Endothelial cell of umbilical vein (primary cell): Measurements from ENCODE around the gene IER3. TPM values are rescaled to one million over a fixed set of nuclear protein-coding genes. Genes with fewer than 3 reads are reported as not detected.
A peak's percentile ranks its signal among the peaks of the same experiment; 100 is the strongest.
"Not testable (repeated sequence)": the region's sequence is repeated elsewhere in the genome, so short reads cannot be mapped to it uniquely, and the experiment has no call there.

Experiments
- BruUV-seq: library from RNA; stranded (reverse); fragments of 400-500 nt; replicated peaks from 2 replicates; lab custom pipeline; 2021; lab: Mats Ljungman, UMichigan
- CTCF ChIA-PET: fragments of 300-600, 350-600 bp; sonication (Branson Sonifier 250); formaldehyde crosslinking; loops from one replicate; lab custom pipeline; 2021; ENCODE audit warnings: antibody characterized with exemption, inconsistent platforms; lab: Charles Lee
- POLR2A ChIA-PET: fragments of 300-600, 350-600 bp; sonication (Branson Sonifier 250); formaldehyde crosslinking; loops from one replicate; lab custom pipeline; 2021; ENCODE audit warnings: antibody characterized with exemption, inconsistent platforms; lab: Charles Lee
- DNase-seq: peaks from one replicate; pipeline ENCODE4 v3.0.0-alpha.2; 2011; ENCODE audit warnings: low read depth, low spot score
- FAIRE-seq: peaks from 2 replicates; lab custom pipeline; 2011; peaks lifted over from hg19 to GRCh38; lab: Jason Lieb, UNC
- H2AFZ ChIP-seq: 2 replicates; pipeline ENCODE4 v1.6.0; 2012; ENCODE audit warnings: low read depth, low read length, control low read depth, inconsistent platforms
- H3K27ac ChIP-seq: 2 replicates; pipeline ENCODE4 v1.5.1; 2011; ENCODE audit warnings: low read depth, mild to moderate bottlenecking, control low read depth, low read length, moderate library complexity; ENCODE audit not compliant: insufficient read depth
- H3K27me3 ChIP-seq, 2 experiments: 2 replicates each; pipeline versions ENCODE4 v1.6.0 to v1.6.1; 2011; ENCODE audit warnings: low read length in 2 of 2, mixed read lengths in 1 of 2; ENCODE audit not compliant: control insufficient read depth in 2 of 2, insufficient read depth in 2 of 2
- H3K36me3 ChIP-seq, 2 experiments: 2 replicates in 1 of 2; 3 replicates in 1 of 2; pipeline ENCODE4 v1.5.1; 2011; ENCODE audit warnings: low read length in 2 of 2, mild to moderate bottlenecking in 1 of 2, moderate library complexity in 1 of 2; ENCODE audit not compliant: control insufficient read depth in 2 of 2, insufficient read depth in 2 of 2; ENCODE audit errors: extremely low read depth in 1 of 2
- H3K4me1 ChIP-seq: 3 replicates; pipeline ENCODE4 v1.5.1; 2011; ENCODE audit warnings: mild to moderate bottlenecking, low read length; ENCODE audit not compliant: control insufficient read depth, insufficient read depth; ENCODE audit errors: extremely low read depth
- H3K4me2 ChIP-seq: 2 replicates; pipeline ENCODE4 v1.6.1; 2011; ENCODE audit warnings: low read length, control low read depth, mixed read lengths; ENCODE audit not compliant: insufficient read depth
- H3K4me3 ChIP-seq, 3 experiments: fragments of 200-600 bp in 1 of 3; sonication (generic), shearing (Covaris generic) in 1 of 3; replicated peaks in 1 of 3; 2 replicates each; pipeline ENCODE4 v1.5.1; 2011 to 2016; ENCODE audit warnings: control low read depth in 3 of 3, low read length in 3 of 3, mild to moderate bottlenecking in 2 of 3, inconsistent platforms in 1 of 3, low read depth in 1 of 3, moderate library complexity in 1 of 3; ENCODE audit not compliant: insufficient read depth in 1 of 3
- H3K79me2 ChIP-seq: 2 replicates; pipeline ENCODE4 v1.6.0; 2012; ENCODE audit warnings: low read length, inconsistent platforms; ENCODE audit not compliant: control insufficient read depth, insufficient read depth
- H3K9ac ChIP-seq: replicated peaks from 2 replicates; pipeline ENCODE3; 2011; ENCODE audit warnings: low read length, control low read depth; ENCODE audit not compliant: insufficient read depth; ENCODE audit errors: extremely low read depth
- H3K9me1 ChIP-seq: replicated peaks from 3 replicates; pipeline ENCODE4 v1.6.0; 2011; ENCODE audit warnings: mild to moderate bottlenecking, low read length; ENCODE audit not compliant: control insufficient read depth, insufficient read depth; ENCODE audit errors: extremely low read depth
- H3K9me3 ChIP-seq: replicated peaks from 2 replicates; pipeline ENCODE4 v1.5.1; 2012; ENCODE audit warnings: low read length, inconsistent platforms; ENCODE audit not compliant: control insufficient read depth, insufficient read depth
- H4K20me1 ChIP-seq: replicated peaks from 2 replicates; pipeline ENCODE3; 2011; ENCODE audit warnings: mild to moderate bottlenecking, low read length; ENCODE audit not compliant: control insufficient read depth, insufficient read depth; ENCODE audit errors: extremely low read depth
- EZH2 ChIP-seq: IDR thresholded peaks from 2 replicates; pipeline ENCODE4 v1.6.1; 2012; ENCODE audit warnings: borderline replicate concordance, low read depth, mild to moderate bottlenecking, moderate library complexity, low read length, inconsistent platforms; ENCODE audit not compliant: severe bottlenecking
- FOS ChIP-seq: IDR thresholded peaks from 2 replicates; pipeline ENCODE4 v1.6.1; 2011; ENCODE audit warnings: mild to moderate bottlenecking, low read length, moderate library complexity, borderline replicate concordance; ENCODE audit not compliant: insufficient read depth
- GATA2 ChIP-seq: IDR thresholded peaks from 2 replicates; pipeline ENCODE4 v1.7.0; 2011; ENCODE audit warnings: low read depth, mild to moderate bottlenecking, moderate library complexity, mixed read lengths, low read length; ENCODE audit not compliant: insufficient read length, insufficient read depth
- JUN ChIP-seq: IDR thresholded peaks from 2 replicates; pipeline ENCODE4 v1.6.1; 2011; ENCODE audit warnings: borderline replicate concordance, low read depth; ENCODE audit not compliant: insufficient read length, insufficient read depth
- MYC ChIP-seq: IDR thresholded peaks from one replicate; pipeline ENCODE4 v1.6.1; 2011; ENCODE audit warnings: mild to moderate bottlenecking, low read depth, low read length
- POLR2A ChIP-seq: IDR thresholded peaks from 2 replicates; pipeline ENCODE4 v1.6.1; 2012; ENCODE audit warnings: low read depth, mild to moderate bottlenecking, control low read depth, low read length
- POLR2AphosphoS5 ChIP-seq: IDR thresholded peaks from 2 replicates; pipeline ENCODE4 v1.6.1; 2012; ENCODE audit warnings: low read depth, mild to moderate bottlenecking, control low read depth, low read length, moderate library complexity; ENCODE audit not compliant: insufficient read depth
- dilution Hi-C: fragments of 300-500 bp; cut with MboI; formaldehyde crosslinking; loops from one replicate; pipeline ENCODE4 v1.15.0; 2019; ENCODE audit warnings: low sequenced_read_pairs; ENCODE audit not compliant: extremely low pct_ligation_motif_present
- intact Hi-C: fragments of 100-400 bp; cut with micrococcal nuclease; formaldehyde crosslinking; loops from one replicate; pipeline ENCODE4 v1.10.0; 2022
- polyA plus RNA-seq, 4 experiments: library from polyadenylated mRNA; depleted of rRNA in 3 of 4; stranded (reverse) in 3 of 4; unstranded in 1 of 4; fragments of >200 nt; gene quantifications; 2 replicates each; pipeline versions ENCODE4 v1.2.1 to v1.2.3, GENCODE V29; 2011 to 2012; ENCODE audit warnings: missing spikeins in 1 of 4
- total RNA-seq: library from RNA; stranded (reverse); gene quantifications from 2 replicates; pipeline ENCODE4 v1.2.3, GENCODE V29; 2021
- TF ChIP-seq, protein P1 (sequence below), 2 donors: IDR thresholded peaks; 1 replicate in 1 of 2; 2 replicates in 1 of 2; pipeline ENCODE4 v1.5.1; 2011; ENCODE audit warnings: low read length in 2 of 2, mild to moderate bottlenecking in 2 of 2, moderate library complexity in 2 of 2, control low read depth in 1 of 2, inconsistent platforms in 1 of 2, low read depth in 1 of 2; ENCODE audit not compliant: insufficient read depth in 1 of 2; ENCODE audit errors: extremely low read depth in 1 of 2
- TF ChIP-seq, protein P2 (sequence below): IDR thresholded peaks from 2 replicates; pipeline ENCODE4 v1.6.1; 2011; ENCODE audit not compliant: insufficient read depth, insufficient read length

The IER3 gene
- total and polyA plus RNA-seq, 2 donors (not counting 3 experiments of a cell fraction or from before 2014, with no cell fraction given), result 170 to 468 TPM

DNA sequence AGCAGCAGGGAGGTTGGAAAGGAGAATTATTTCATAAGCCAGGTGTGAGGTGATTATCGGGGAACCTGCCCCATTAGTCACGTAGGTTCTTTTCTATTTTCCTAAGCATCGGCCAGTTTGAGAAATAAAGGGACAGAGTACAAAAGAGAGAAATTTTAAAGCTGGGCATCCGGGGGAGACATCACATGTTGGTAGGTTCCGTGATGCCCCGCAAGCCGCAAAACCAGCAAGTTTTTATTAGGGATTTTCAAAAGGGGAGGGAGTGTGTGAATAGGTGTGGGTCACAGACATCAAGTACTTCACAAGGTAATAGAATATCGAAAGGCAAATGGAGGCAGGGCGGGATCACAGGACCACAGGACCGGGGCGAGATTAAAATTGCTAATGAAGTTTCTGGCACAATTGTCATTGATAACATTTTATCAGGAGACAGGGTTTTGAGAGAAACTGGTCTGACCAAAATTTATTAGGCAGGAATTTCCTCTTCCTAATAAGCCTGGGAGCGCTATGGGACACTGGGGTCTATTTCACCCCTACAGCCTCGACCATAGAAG, 20.2 kb upstream of the IER3 start:
- H3K36me3 ChIP-seq, H3K4me2 ChIP-seq, H3K4me3 ChIP-seq, FAIRE-seq, H4K20me1 ChIP-seq, H3K9me3 ChIP-seq, DNase-seq, H3K9me1 ChIP-seq, H3K79me2 ChIP-seq, dilution Hi-C loops, H3K27me3 ChIP-seq: not testable (repeated sequence)
- Histone ChIP-seq H3K9ac (peak overlapping the region; percentile 56), H3K4me1 (peaks cover 31% of the 10 kb centered on the region), H3K27ac (peak overlapping the region; percentile 78), H2AFZ (peak overlapping the region; percentile 60)
- ChIA-PET POLR2A (interaction anchor here (1.0 to 1.6 kb wide), 4 partner anchors 12 to 20 kb away, joined by 5 to 9 read pairs (median 6); partner anchors contain the start of gene IER3), CTCF (interaction anchor here (0.8 to 1.8 kb wide), 18 partner anchors 8 to 323 kb away, joined by 3 to 12 read pairs (median 5); partner anchors contain the start of gene VARS2)
- intact Hi-C loops, result loop anchor here (1.0 kb wide), 4 partner anchors 12 to 58 kb away; no protein-coding TSS in a partner anchor
- BruUV-seq, result TSS peak; percentile 24

- no peak overlapping the region for H3K4me2 ChIP-seq
- BruUV-seq, result TSS peak; percentile 46
- no peaks in the 10 kb centered on the region for H3K9me1 ChIP-seq
- TF ChIP-seq MYC, result no peak
- no peak for TF ChIP-seq FOS
- TF ChIP-seq POLR2A, result no peak
- TF ChIP-seq GATA2, result no peak
- no peak for TF ChIP-seq EZH2
- TF ChIP-seq, protein P1, sequence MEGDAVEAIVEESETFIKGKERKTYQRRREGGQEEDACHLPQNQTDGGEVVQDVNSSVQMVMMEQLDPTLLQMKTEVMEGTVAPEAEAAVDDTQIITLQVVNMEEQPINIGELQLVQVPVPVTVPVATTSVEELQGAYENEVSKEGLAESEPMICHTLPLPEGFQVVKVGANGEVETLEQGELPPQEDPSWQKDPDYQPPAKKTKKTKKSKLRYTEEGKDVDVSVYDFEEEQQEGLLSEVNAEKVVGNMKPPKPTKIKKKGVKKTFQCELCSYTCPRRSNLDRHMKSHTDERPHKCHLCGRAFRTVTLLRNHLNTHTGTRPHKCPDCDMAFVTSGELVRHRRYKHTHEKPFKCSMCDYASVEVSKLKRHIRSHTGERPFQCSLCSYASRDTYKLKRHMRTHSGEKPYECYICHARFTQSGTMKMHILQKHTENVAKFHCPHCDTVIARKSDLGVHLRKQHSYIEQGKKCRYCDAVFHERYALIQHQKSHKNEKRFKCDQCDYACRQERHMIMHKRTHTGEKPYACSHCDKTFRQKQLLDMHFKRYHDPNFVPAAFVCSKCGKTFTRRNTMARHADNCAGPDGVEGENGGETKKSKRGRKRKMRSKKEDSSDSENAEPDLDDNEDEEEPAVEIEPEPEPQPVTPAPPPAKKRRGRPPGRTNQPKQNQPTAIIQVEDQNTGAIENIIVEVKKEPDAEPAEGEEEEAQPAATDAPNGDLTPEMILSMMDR (IDR thresholded peaks at IDR 0.05; ENCODE audit: extremely low read depth in 1 of 2, insufficient read depth in 1 of 2, low read depth in 1 of 2, low read length in 2 of 2), result peak; percentile 3 to 25
- TF ChIP-seq, protein P2, sequence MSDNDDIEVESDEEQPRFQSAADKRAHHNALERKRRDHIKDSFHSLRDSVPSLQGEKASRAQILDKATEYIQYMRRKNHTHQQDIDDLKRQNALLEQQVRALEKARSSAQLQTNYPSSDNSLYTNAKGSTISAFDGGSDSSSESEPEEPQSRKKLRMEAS, result no peak
- no peak for TF ChIP-seq JUN
- TF ChIP-seq POLR2AphosphoS5, result peak; percentile 28
- POLR2A ChIA-PET, result interaction anchor here (0.8 to 1.6 kb wide), 5 partner anchors 11 to 50 kb away, joined by 5 to 9 read pairs (median 6); partner anchors contain the start of gene IER3
- H3K4me1 ChIP-seq, result peaks cover 32% of the 10 kb centered on the region
- H3K27ac ChIP-seq, result peak overlapping the region; percentile 78
- H4K20me1 ChIP-seq, result no peaks in the 10 kb centered on the region
- intact Hi-C loops, result loop anchor here (1.0 kb wide), 4 partner anchors 12 to 58 kb away; no protein-coding TSS in a partner anchor
- DNase-seq (peak; percentile 97), FAIRE-seq (peak; percentile 96)
- no peak overlapping the region for H3K4me3 ChIP-seq
- H3K9ac ChIP-seq, result peak overlapping the region; percentile 56
- H3K27me3 ChIP-seq, result no peaks in the 10 kb centered on the region
- peak overlapping the region; percentile 60 for H2AFZ ChIP-seq
- CTCF ChIA-PET, result interaction anchor here (0.5 to 1.8 kb wide), 19 partner anchors 9 to 323 kb away, joined by 3 to 12 read pairs (median 5); partner anchors contain the start of gene VARS2
- H3K9me3 ChIP-seq, result no peaks in the 10 kb centered on the region
- no peaks in the 10 kb centered on the region for H3K79me2 ChIP-seq
- no peaks in the 10 kb centered on the region for H3K36me3 ChIP-seq
- dilution Hi-C loops, result no loop called here
These were observed 19.5 kb upstream of the IER3 start for GRCh38 chr6:30763618-30764489.
